Measurements from ENCODE around the gene CLN6. TPM values are rescaled to one million over a fixed set of nuclear protein-coding genes. Genes with fewer than 3 reads are reported as not detected.

Gene CLN6
- total RNA-seq, 1 donor from 2014 or later: 35.3 TPM

- Mint-ChIP-seq H3K27me3 (ENCODE audit: low read depth) (no peaks in the 10 kb centered on the region), H3K4me3 (no peak overlapping the region), H3K4me1 (peaks cover 9% of the 10 kb centered on the region), H3K9me3 (peaks cover 17% of the 10 kb centered on the region), H3K27ac (no peak overlapping the region), H3K36me3 (peaks cover 30% of the 10 kb centered on the region)
- no peak for TF ChIP-seq CTCF (IDR thresholded peaks at IDR 0.05; ENCODE audit: unreplicated experiment)
- no peak for DNase-seq (ENCODE audit: low spot score in 2 of 2, unreplicated experiment in 2 of 2)
Measured at GRCh38 chr15:68158046-68158628, 71.4 kb downstream of the CLN6 start.

DNA sequence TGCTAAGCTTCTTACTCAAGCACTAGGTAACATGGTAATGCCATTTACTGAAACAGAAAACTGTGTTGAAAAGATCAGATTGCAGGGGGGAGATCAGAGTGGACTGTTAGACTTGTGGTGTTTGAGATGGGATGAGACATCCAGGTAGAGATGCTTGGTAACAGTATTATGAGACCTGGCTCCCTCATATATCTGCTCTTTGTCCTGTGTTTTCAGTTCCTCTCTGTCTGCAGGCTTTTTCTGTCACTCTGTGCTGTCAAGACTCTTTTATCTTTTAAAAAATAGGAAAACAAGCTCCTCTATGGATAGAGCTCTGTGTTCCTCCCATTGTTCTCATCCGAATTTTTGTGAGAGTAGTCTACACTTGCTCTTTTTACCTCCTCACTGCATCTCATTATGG is 72.5 kb downstream of the CLN6 start:
- no peak overlapping the region for H3K4me3 Mint-ChIP-seq
- H3K36me3 Mint-ChIP-seq: peaks cover 27% of the 10 kb centered on the region
- H3K27me3 Mint-ChIP-seq (ENCODE audit: low read depth): no peaks in the 10 kb centered on the region
- no peak for TF ChIP-seq CTCF (IDR thresholded peaks at IDR 0.05; ENCODE audit: unreplicated experiment)
- H3K4me1 Mint-ChIP-seq: peaks cover 15% of the 10 kb centered on the region
- no peak for DNase-seq (ENCODE audit: low spot score in 2 of 2, unreplicated experiment in 2 of 2)
- H3K9me3 Mint-ChIP-seq: peaks cover 14% of the 10 kb centered on the region
- no peak overlapping the region for H3K27ac Mint-ChIP-seq

Other genes starting within 250 kb of the CLN6 start
- gene PIAS1, start 175.4 kb downstream of the CLN6 start, total RNA-seq: 68.2 to 71.1 TPM (median 69.2 TPM) in 3 replicates
- gene CALML4, start 24.4 kb downstream of the CLN6 start, total RNA-seq: 8.3 to 10.2 TPM (median 8.4 TPM) in 3 replicates
- gene FEM1B, start 48.0 kb upstream of the CLN6 start, total RNA-seq: 49.6 to 61.0 TPM (median 54.6 TPM) in 3 replicates
- 2.3 to 3.5 TPM (median 2.7 TPM) in 3 replicates for gene ITGA11, start 202.4 kb upstream of the CLN6 start, total RNA-seq

Measured in mesothelial cell of epicardium (in vitro differentiated cells).